A549 (cell line): Measurements from ENCODE around the gene ZNF407. TPM values are rescaled to one million over a fixed set of nuclear protein-coding genes. Genes with fewer than 3 reads are reported as not detected.
A peak's percentile ranks its signal among the peaks of the same experiment; 100 is the strongest.

ENCODE experiments used
- ATAC-seq, 2 experiments: fragments of 200-7000 bp in 1 of 2; fragments of >200 bp in 1 of 2; cut with Nextera tagmentation in 1 of 2; cut with Tn5 transposase in 1 of 2; 3 replicates each; pipeline versions ENCODE4 v1.8.0 to v1.9.1; 2018 to 2020; ENCODE audit warnings: mild to moderate bottlenecking in 1 of 2, moderate library complexity in 1 of 2
- CTCF ChIA-PET: fragments of 300-600 bp; sonication (Branson Sonifier 250); formaldehyde crosslinking; extraction: SDS; loops from one replicate; lab custom pipeline; 2021; ENCODE audit warnings: antibody characterized with exemption, inconsistent platforms; lab: Yijun Ruan, JAX
- POLR2A ChIA-PET: fragments of 350-600 bp; formaldehyde crosslinking; extraction: SDS; loops from one replicate; lab custom pipeline; 2021; ENCODE audit warnings: antibody characterized with exemption, inconsistent platforms; lab: Yijun Ruan, JAX
- DNase-seq, 2 experiments: peaks; one replicate each; pipeline versions ENCODE4 v3.0.0 to v3.0.0-alpha.2; 2011 to 2016; ENCODE audit warnings: low read depth in 1 of 2, low spot score in 1 of 2
- FAIRE-seq: peaks from 2 replicates; lab custom pipeline; 2011; peaks lifted over from hg19 to GRCh38; lab: Jason Lieb, UNC
- H3K27ac ChIP-seq, 2 experiments: fragments of >200 bp; sonication (Bioruptor Twin); formaldehyde crosslinking; 3 replicates each; pipeline ENCODE4 v1.5.1; 2016 to 2017
- H3K4me1 ChIP-seq: fragments of >200 bp; sonication (Bioruptor Twin); formaldehyde crosslinking; 3 replicates; pipeline ENCODE4 v1.6.1; 2016
- H3K4me2 ChIP-seq: fragments of >200 bp; sonication (Bioruptor Twin); formaldehyde crosslinking; 3 replicates; pipeline ENCODE4 v1.6.1; 2016
- H3K4me3 ChIP-seq: fragments of >200 bp; sonication (Bioruptor Twin); formaldehyde crosslinking; 3 replicates; pipeline ENCODE4 v1.5.1; 2016
- H3K9me3 ChIP-seq: fragments of >200 bp; sonication (Bioruptor Twin); formaldehyde crosslinking; 3 replicates; pipeline ENCODE4 v1.6.1; 2016
- CHD2 ChIP-seq: fragments of 150-350 bp; IDR thresholded peaks from 2 replicates; pipeline ENCODE4 v1.6.1; 2014; ENCODE audit warnings: low read length; ENCODE audit not compliant: partially characterized antibody
- FOSB ChIP-seq: fragments of 250-450 bp; sonication (Bioruptor Pico); IDR thresholded peaks from 2 replicates; pipeline ENCODE4 v1.5.0; 2020; ENCODE audit warnings: mild to moderate bottlenecking, moderate library complexity
- FOSL2 ChIP-seq, 2 experiments: fragments of 450-650 bp in 1 of 2; fragments of >200 bp in 1 of 2; sonication (Bioruptor Twin) in 1 of 2; formaldehyde crosslinking; IDR thresholded peaks; 2 replicates each; pipeline versions ENCODE4 v1.5.0 to v1.6.1; 2016 to 2020; ENCODE audit warnings: mild to moderate bottlenecking in 1 of 2, moderate library complexity in 1 of 2
- FOXS1 ChIP-seq: fragments of 250-450 bp; sonication (Bioruptor Pico); IDR thresholded peaks from 2 replicates; pipeline ENCODE4 v1.5.0; 2020; ENCODE audit warnings: mild to moderate bottlenecking, moderate library complexity
- HOXB13 ChIP-seq: fragments of 250-450 bp; sonication (Bioruptor Pico); IDR thresholded peaks from 2 replicates; pipeline ENCODE4 v1.5.0; 2020; ENCODE audit warnings: low read depth, mild to moderate bottlenecking, moderate library complexity
- MAFK ChIP-seq: fragments of 450-650 bp; IDR thresholded peaks from 2 replicates; pipeline ENCODE4 v1.6.1; 2014; ENCODE audit not compliant: partially characterized antibody
- NPAS2 ChIP-seq: fragments of 250-450 bp; sonication (Bioruptor Pico); IDR thresholded peaks from 2 replicates; pipeline ENCODE4 v1.8.0; 2022; ENCODE audit warnings: mild to moderate bottlenecking, moderate library complexity, borderline replicate concordance
- PHF8 ChIP-seq: fragments of 200-600 bp; sonication (generic); IDR thresholded peaks from 2 replicates; pipeline ENCODE4 v1.6.1; 2016; ENCODE audit warnings: low read depth, mild to moderate bottlenecking, antibody characterized with exemption, moderate library complexity, borderline replicate concordance
- POLR2A ChIP-seq: IDR thresholded peaks from 2 replicates; pipeline ENCODE4 v1.6.1; 2012; ENCODE audit warnings: mild to moderate bottlenecking, low read length
- RAD21 ChIP-seq, 2 experiments: fragments of >200 bp in 1 of 2; sonication (Bioruptor Twin) in 1 of 2; formaldehyde crosslinking in 1 of 2; IDR thresholded peaks in 1 of 2; conservative IDR thresholded peaks in 1 of 2; 2 replicates in 1 of 2; 3 replicates in 1 of 2; pipeline ENCODE4 v1.6.1; 2012 to 2018; ENCODE audit warnings: inconsistent platforms in 1 of 2
- RARB ChIP-seq: fragments of 250-450 bp; sonication (Bioruptor Pico); IDR thresholded peaks from 2 replicates; pipeline ENCODE4 v1.8.0; 2021; ENCODE audit warnings: mild to moderate bottlenecking, moderate library complexity
- RNF2 ChIP-seq: fragments of 200-600 bp; sonication (generic); IDR thresholded peaks from 2 replicates; pipeline ENCODE4 v1.6.1; 2016; ENCODE audit warnings: low read depth, mild to moderate bottlenecking, antibody characterized with exemption, moderate library complexity, borderline replicate concordance
- TP53 ChIP-seq: fragments of 250-450 bp; sonication (Bioruptor Pico); IDR thresholded peaks from 2 replicates; pipeline ENCODE4 v1.5.0; 2021; ENCODE audit warnings: mild to moderate bottlenecking, moderate library complexity
- ZSCAN20 ChIP-seq: fragments of 250-450 bp; sonication (Bioruptor Pico); IDR thresholded peaks from 2 replicates; pipeline ENCODE4 v1.8.0; 2022; ENCODE audit warnings: mild to moderate bottlenecking, moderate library complexity
- WGBS: methylation state at CpG from one replicate; pipeline ENCODE4 v1.1.6; 2017; ENCODE audit errors: missing lambda C conversion rate; 5-methylcytosine and 5-hydroxymethylcytosine counted together
- polyA plus RNA-seq, 4 experiments: library from polyadenylated mRNA; depleted of rRNA in 3 of 4; stranded (reverse); fragments of >200 nt; fragmentation: RNase III in 1 of 4; extraction: RNeasy Plus Mini Kit Qiagen cat#74134 plus additional on column Dnase treatment in 1 of 4; gene quantifications; 2 replicates in 3 of 4; 3 replicates in 1 of 4; pipeline ENCODE4 v1.2.3, GENCODE V29; 2011 to 2017
- TF ChIP-seq, protein P1 (sequence below): fragments of 450-650 bp; IDR thresholded peaks from 2 replicates; pipeline ENCODE4 v1.6.1; 2014; ENCODE audit warnings: antibody characterized with exemption
- TF ChIP-seq, protein P2 (sequence below): fragments of >200 bp; sonication (Bioruptor Twin); formaldehyde crosslinking; IDR thresholded peaks from 3 replicates; pipeline ENCODE4 v1.6.1; 2016
- TF ChIP-seq, protein P3 (sequence below): IDR thresholded peaks from 2 replicates; pipeline ENCODE4 v1.6.1; 2012; ENCODE audit warnings: low read depth, borderline replicate concordance
- TF ChIP-seq, protein P4 (sequence below): IDR thresholded peaks from 2 replicates; pipeline ENCODE4 v1.6.1; 2012
- TF ChIP-seq, protein P5 (sequence below): fragments of >200 bp; sonication (Bioruptor Twin); formaldehyde crosslinking; IDR thresholded peaks from 2 replicates; pipeline ENCODE4 v1.6.1; 2016

Gene ZNF407
- polyA plus RNA-seq, 2 of the 4 experiments (the other 2 are of a cell fraction): 2.5 to 3.0 TPM

DNA sequence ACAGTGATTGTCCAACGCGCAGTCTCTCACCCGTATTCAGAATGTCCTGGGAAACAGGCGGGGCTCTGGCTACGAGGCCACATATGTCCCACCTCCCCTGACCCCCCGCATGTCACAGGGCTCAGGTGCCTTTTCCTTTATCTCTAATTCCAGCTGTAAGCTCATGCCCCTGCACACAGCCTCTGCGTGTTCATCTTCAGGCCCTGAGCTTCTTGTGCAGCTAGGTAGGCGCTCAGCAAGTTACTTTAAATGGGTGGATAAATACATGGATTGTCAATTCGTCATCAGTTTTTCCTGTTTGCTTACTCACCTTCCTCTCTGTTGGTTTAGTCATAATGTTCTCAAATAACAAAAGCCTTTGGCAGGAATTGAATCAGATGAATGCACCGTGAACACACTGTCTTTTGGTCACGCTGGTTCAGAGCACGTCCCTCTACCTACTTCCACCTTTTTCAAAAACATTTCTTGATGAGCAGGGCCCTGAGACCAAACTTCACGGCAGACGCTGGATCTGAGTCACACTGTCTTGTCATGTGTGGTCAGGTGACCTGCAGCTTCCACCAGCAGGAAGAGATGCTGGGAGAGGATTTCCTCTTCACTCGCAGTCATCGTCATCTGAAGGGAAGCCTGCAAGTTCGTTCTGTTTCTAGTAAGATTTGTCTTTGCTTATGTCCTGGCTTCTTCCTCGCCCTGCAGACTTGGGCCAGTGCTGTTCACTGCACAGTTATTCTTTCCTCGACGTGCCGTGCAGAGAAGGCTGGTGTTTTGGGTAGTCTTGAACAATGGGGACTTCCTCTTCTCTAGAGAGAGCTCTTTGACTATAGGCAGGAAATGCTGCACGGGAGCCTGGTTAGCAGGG, 473.2 kb downstream of the ZNF407 start:
- TF ChIP-seq CHD2 (no peak), MAFK (peak; percentile 39), FOSL2 (IDR thresholded peaks at IDR 0.05) (0 out of 2 replicates have a peak, but pooled peaks have one; percentile 10), FOSL2 (CRISPR knock-in tag; IDR thresholded peaks at IDR 0.05) (peak; percentile 62), ZSCAN20 (no peak), PHF8 (no peak)
- TF ChIP-seq, protein P1, sequence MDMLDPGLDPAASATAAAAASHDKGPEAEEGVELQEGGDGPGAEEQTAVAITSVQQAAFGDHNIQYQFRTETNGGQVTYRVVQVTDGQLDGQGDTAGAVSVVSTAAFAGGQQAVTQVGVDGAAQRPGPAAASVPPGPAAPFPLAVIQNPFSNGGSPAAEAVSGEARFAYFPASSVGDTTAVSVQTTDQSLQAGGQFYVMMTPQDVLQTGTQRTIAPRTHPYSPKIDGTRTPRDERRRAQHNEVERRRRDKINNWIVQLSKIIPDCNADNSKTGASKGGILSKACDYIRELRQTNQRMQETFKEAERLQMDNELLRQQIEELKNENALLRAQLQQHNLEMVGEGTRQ: peak; percentile 71
- H3K9me3 ChIP-seq: no peaks in the 10 kb centered on the region
- DNase-seq (peak; percentile 25 to 61), FAIRE-seq (no peak), ATAC-seq (peak; percentile 78 to 84)
- H3K27ac ChIP-seq: peak overlapping the region; percentile 27 to 73; a peak in 5 of 6 replicates
- H3K4me1 ChIP-seq: peaks cover 12% of the 10 kb centered on the region
- ChIA-PET CTCF (no interaction called here), POLR2A (no interaction called here)
- H3K4me2 ChIP-seq: peak overlapping the region; percentile 68
- 50% methylated on average over 22 of the region's 22 CpGs for WGBS
- no peak overlapping the region for H3K4me3 ChIP-seq

DNA sequence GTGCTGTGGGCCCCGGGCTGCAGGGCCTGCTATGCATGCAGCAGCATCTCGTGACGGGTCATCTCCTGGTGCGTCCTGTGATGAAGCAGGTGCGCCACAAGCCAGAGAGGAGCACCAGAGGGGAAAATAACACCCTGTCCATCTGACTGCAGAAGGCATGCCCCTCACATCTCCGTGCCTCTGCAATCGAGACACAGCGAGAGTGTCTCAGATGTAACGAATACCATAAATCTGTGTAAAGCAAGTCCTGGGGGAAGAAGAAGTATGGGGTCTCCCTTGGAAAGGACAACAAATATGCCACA, 473.8 kb downstream of the ZNF407 start:
- WGBS: 97% methylated on average over 9 of the region's 9 CpGs
- FAIRE-seq (no peak), DNase-seq (no peak), ATAC-seq (no peak)
- CTCF ChIA-PET: no interaction called here
- no peaks in the 10 kb centered on the region for H3K9me3 ChIP-seq
- peaks cover 12% of the 10 kb centered on the region for H3K4me1 ChIP-seq
- no peak overlapping the region for H3K4me3 ChIP-seq
- POLR2A ChIA-PET: no interaction called here
- peak overlapping the region; percentile 27 to 73; a peak in 4 of 6 replicates for H3K27ac ChIP-seq
- TF ChIP-seq, protein P2, sequence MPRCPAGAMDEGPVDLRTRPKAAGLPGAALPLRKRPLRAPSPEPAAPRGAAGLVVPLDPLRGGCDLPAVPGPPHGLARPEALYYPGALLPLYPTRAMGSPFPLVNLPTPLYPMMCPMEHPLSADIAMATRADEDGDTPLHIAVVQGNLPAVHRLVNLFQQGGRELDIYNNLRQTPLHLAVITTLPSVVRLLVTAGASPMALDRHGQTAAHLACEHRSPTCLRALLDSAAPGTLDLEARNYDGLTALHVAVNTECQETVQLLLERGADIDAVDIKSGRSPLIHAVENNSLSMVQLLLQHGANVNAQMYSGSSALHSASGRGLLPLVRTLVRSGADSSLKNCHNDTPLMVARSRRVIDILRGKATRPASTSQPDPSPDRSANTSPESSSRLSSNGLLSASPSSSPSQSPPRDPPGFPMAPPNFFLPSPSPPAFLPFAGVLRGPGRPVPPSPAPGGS: no peak
- TF ChIP-seq, protein P3, sequence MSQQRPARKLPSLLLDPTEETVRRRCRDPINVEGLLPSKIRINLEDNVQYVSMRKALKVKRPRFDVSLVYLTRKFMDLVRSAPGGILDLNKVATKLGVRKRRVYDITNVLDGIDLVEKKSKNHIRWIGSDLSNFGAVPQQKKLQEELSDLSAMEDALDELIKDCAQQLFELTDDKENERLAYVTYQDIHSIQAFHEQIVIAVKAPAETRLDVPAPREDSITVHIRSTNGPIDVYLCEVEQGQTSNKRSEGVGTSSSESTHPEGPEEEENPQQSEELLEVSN: no peak
- TF ChIP-seq TP53 (CRISPR knock-in tag) (no peak), NPAS2 (CRISPR knock-in tag) (no peak), HOXB13 (CRISPR knock-in tag) (no peak), RNF2 (no peak), FOSB (CRISPR knock-in tag) (no peak), RAD21 (conservative IDR thresholded peaks at IDR 0.05 in 1 of 2, IDR thresholded peaks at IDR 0.05 in 1 of 2) (no peak), RARB (CRISPR knock-in tag) (no peak), POLR2A (no peak), FOXS1 (CRISPR knock-in tag) (no peak)
- TF ChIP-seq, protein P1: no peak
- TF ChIP-seq, protein P4, sequence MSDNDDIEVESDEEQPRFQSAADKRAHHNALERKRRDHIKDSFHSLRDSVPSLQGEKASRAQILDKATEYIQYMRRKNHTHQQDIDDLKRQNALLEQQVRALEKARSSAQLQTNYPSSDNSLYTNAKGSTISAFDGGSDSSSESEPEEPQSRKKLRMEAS: no peak
- TF ChIP-seq, protein P5, sequence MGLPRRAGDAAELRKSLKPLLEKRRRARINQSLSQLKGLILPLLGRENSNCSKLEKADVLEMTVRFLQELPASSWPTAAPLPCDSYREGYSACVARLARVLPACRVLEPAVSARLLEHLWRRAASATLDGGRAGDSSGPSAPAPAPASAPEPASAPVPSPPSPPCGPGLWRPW: no peak
- H3K4me2 ChIP-seq: peak overlapping the region; percentile 68
